ENCODE results near the gene ADORA2A. TPM values are rescaled to one million over a fixed set of nuclear protein-coding genes. Genes with fewer than 3 reads are reported as not detected.

Gene ADORA2A
- total RNA-seq, 1 experiment from 2014 or later: 7.6 TPM

- ChIA-PET CTCF (interaction anchor here (0.7 to 1.9 kb wide), 2 partner anchors 20 to 137 kb away, joined by 6 to 9 read pairs; no protein-coding TSS in a partner anchor), POLR2A (no interaction called here)
- peaks cover 20% of the 10 kb centered on the region for H3K36me3 Mint-ChIP-seq
- TF ChIP-seq PRRX2 (CRISPR knock-in tag; IDR thresholded peaks at IDR 0.05): no peak
- TF ChIP-seq IRF2 (CRISPR knock-in tag; IDR thresholded peaks at IDR 0.05; ENCODE audit: borderline replicate concordance, low read depth): no peak
- TF ChIP-seq FOXJ3 (CRISPR knock-in tag; IDR thresholded peaks at IDR 0.05; ENCODE audit: borderline replicate concordance): no peak
- TF ChIP-seq ZNF232 (CRISPR knock-in tag; IDR thresholded peaks at IDR 0.05): no peak
- TF ChIP-seq PREB (CRISPR knock-in tag; IDR thresholded peaks at IDR 0.05; ENCODE audit: borderline replicate concordance): no peak
- no peak for TF ChIP-seq NFATC4 (CRISPR knock-in tag; IDR thresholded peaks at IDR 0.05)
- no peak for TF ChIP-seq ZNF281 (CRISPR knock-in tag; IDR thresholded peaks at IDR 0.05)
- TF ChIP-seq JAZF1 (CRISPR knock-in tag; IDR thresholded peaks at IDR 0.05): no peak
- TF ChIP-seq AFF4 (CRISPR knock-in tag; IDR thresholded peaks at IDR 0.05; ENCODE audit: borderline replicate concordance): no peak
- TF ChIP-seq ATF1 (CRISPR knock-in tag; IDR thresholded peaks at IDR 0.05): no peak
- no peak for TF ChIP-seq ZNF263 (CRISPR knock-in tag; IDR thresholded peaks at IDR 0.05; ENCODE audit: low read depth)
- TF ChIP-seq CTCF (IDR thresholded peaks at IDR 0.05): no peak
- TF ChIP-seq NR2C2 (CRISPR knock-in tag; IDR thresholded peaks at IDR 0.05): no peak
- TF ChIP-seq PRDM15 (CRISPR knock-in tag; IDR thresholded peaks at IDR 0.05): no peak
- ATAC-seq (no peak), DNase-seq (ENCODE audit: low spot score) (no peak)
- no peaks in the 10 kb centered on the region for H3K27me3 Mint-ChIP-seq (ENCODE audit: low read depth)
- no peak overlapping the region for H3K27ac Mint-ChIP-seq
- H3K4me1 Mint-ChIP-seq: peaks cover 14% of the 10 kb centered on the region
- no peak overlapping the region for H3K4me3 Mint-ChIP-seq
- H3K9me3 Mint-ChIP-seq: no peaks in the 10 kb centered on the region
Measured at GRCh38 chr22:24401931-24402367, 25.4 kb upstream of the ADORA2A start.

Measured in WTC11 (cell line).